ENCODE measurements around the gene LCN12. TPM values are rescaled to one million over a fixed set of nuclear protein-coding genes. Genes with fewer than 3 reads are reported as not detected.
A peak's percentile ranks its signal among the peaks of the same experiment; 100 is the strongest.

LCN12 gene
- total RNA-seq, 1 donor from 2014 or later = not detected

DNA sequence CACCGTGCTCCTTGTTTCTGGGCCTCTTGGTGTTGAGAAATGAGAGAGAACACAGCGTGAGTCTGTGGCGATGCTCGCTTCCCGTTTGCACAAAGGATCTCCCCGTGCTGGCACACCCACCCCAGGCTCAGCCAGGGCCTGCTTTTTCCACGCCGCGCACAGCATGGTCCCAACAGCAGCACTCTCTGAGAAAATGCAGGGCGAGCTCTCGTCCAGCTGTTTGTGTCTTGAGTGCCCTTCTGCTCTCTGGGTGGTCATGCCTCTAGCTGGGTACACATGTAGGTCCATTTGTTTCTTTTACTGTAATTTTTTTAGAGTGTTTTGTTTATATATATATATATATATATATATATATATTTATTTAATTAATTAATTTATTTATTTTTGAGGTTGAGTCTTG is 34.2 kb upstream of the LCN12 start:
- Histone ChIP-seq H3K4me1 (peaks cover 4 to 5% of the 10 kb centered on the region in 2 donors), H3K4me3 (no peak overlapping the region), H3K27me3 (no peaks in the 10 kb centered on the region), H3K36me3 (peaks cover 26 to 53% of the 10 kb centered on the region in 2 donors), H3K9me3 (no peaks in the 10 kb centered on the region), H3K27ac (no peak overlapping the region)
- intact Hi-C loops (cut with DNase I) = no loop called here
- TF ChIP-seq, protein P1, sequence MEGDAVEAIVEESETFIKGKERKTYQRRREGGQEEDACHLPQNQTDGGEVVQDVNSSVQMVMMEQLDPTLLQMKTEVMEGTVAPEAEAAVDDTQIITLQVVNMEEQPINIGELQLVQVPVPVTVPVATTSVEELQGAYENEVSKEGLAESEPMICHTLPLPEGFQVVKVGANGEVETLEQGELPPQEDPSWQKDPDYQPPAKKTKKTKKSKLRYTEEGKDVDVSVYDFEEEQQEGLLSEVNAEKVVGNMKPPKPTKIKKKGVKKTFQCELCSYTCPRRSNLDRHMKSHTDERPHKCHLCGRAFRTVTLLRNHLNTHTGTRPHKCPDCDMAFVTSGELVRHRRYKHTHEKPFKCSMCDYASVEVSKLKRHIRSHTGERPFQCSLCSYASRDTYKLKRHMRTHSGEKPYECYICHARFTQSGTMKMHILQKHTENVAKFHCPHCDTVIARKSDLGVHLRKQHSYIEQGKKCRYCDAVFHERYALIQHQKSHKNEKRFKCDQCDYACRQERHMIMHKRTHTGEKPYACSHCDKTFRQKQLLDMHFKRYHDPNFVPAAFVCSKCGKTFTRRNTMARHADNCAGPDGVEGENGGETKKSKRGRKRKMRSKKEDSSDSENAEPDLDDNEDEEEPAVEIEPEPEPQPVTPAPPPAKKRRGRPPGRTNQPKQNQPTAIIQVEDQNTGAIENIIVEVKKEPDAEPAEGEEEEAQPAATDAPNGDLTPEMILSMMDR (IDR thresholded peaks at IDR 0.05) = no peak
- DNase-seq (ENCODE audit: low spot score in 2 of 2) = no peak

DNA sequence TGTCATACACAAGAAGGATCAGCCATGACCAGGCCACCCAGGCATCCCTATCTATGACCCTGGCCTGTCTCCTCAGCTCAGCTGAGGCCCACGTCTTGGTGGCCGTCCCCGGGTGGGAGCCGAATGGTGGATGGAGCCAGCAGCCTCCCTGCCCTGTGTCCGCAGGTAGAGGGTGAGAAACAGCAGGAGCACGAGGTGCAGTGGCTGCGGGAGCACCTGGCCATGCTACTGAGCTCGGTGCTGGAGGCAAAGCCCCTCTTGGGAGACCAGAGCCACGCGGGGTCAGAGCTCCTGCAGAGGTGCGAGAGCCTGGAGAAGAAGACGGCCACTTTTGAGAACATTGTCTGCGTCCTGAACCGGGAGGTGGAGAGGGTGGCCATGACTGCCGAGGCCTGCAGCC is 32.0 kb upstream of the LCN12 start:
- Histone ChIP-seq H3K4me1 (peaks cover 4 to 5% of the 10 kb centered on the region in 2 donors), H3K9me3 (no peaks in the 10 kb centered on the region), H3K27ac (no peak overlapping the region), H3K4me3 (no peak overlapping the region), H3K36me3 (peaks cover 36 to 50% of the 10 kb centered on the region in 2 donors), H3K27me3 (no peaks in the 10 kb centered on the region)
- DNase-seq (ENCODE audit: low spot score in 2 of 2) = no peak
- intact Hi-C loops (cut with DNase I) = no loop called here
- TF ChIP-seq, protein P1 (IDR thresholded peaks at IDR 0.05) = no peak

DNA sequence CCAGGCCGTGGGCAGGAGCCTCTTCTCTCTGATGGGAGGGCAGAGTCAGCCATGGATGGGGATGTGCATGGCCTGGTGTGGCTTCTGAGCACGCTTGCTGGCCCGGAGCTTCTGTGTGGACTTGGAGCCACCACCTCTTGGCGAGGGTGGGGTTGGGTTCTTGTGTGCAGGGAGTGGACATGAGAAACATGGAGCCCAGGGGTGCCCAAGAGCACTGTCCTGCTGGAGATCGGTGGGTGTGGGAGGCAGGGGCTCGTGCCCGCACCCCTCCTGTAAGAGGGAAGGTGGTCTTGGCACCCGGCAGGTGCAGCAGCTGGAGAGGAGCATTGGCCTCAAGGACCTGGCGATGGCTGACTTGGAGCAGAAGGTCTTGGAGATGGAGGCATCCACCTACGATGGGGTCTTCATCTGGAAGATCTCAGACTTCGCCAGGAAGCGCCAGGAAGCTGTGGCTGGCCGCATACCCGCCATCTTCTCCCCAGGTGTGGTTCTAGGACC is 31.3 kb upstream of the LCN12 start:
- Histone ChIP-seq H3K36me3 (peaks cover 34 to 50% of the 10 kb centered on the region in 2 donors), H3K27ac (peak overlapping the region in 1 of 2 donors; percentile 58), H3K4me3 (no peak overlapping the region), H3K27me3 (no peaks in the 10 kb centered on the region), H3K9me3 (no peaks in the 10 kb centered on the region), H3K4me1 (peaks cover 4 to 5% of the 10 kb centered on the region in 2 donors)
- intact Hi-C loops (cut with DNase I) = no loop called here
- TF ChIP-seq, protein P1 (IDR thresholded peaks at IDR 0.05) = no peak
- no peak for DNase-seq (ENCODE audit: low spot score in 2 of 2)

GRCh38 chr9:136921307-136921706 is 30.8 kb upstream of the LCN12 start:
- no peak overlapping the region for H3K4me3 ChIP-seq
- no peaks in the 10 kb centered on the region for H3K9me3 ChIP-seq
- H3K36me3 ChIP-seq = peaks cover 40 to 48% of the 10 kb centered on the region in 2 donors
- peak overlapping the region; percentile 58 to 63 for H3K27ac ChIP-seq
- intact Hi-C loops (cut with DNase I) = no loop called here
- H3K27me3 ChIP-seq = no peaks in the 10 kb centered on the region
- TF ChIP-seq, protein P1 (IDR thresholded peaks at IDR 0.05) = no peak
- no peak for DNase-seq (ENCODE audit: low spot score in 2 of 2)
- peaks cover 4 to 5% of the 10 kb centered on the region in 2 donors for H3K4me1 ChIP-seq

DNA sequence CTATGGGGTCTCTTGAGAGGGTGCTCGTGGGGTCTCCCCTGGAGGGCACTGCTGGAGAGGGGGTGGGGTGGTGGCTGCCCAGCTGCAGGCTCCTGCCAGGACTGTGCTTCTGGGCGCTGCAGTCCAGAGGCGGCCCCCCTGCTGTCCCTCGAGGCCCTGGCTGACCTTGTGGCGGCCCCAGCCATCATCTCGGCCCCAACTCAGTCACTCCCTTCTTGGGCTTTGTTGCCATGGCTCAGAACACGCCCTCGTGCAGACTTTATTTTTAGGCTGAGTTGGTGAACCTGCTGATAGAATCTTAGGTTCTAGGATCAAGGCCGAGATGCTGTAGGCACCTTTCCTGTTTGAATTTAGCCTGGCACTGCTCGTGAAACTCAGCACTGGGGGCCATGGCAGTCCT is 30.4 kb upstream of the LCN12 start:
- Histone ChIP-seq H3K9me3 (no peaks in the 10 kb centered on the region), H3K4me1 (peaks cover 4 to 5% of the 10 kb centered on the region in 2 donors), H3K4me3 (no peak overlapping the region), H3K36me3 (peaks cover 40 to 45% of the 10 kb centered on the region in 2 donors), H3K27me3 (no peaks in the 10 kb centered on the region), H3K27ac (peak overlapping the region; percentile 58 to 63)
- intact Hi-C loops (cut with DNase I) = no loop called here
- DNase-seq (ENCODE audit: low spot score in 2 of 2) = no peak
- TF ChIP-seq, protein P1 (IDR thresholded peaks at IDR 0.05) = no peak

DNA sequence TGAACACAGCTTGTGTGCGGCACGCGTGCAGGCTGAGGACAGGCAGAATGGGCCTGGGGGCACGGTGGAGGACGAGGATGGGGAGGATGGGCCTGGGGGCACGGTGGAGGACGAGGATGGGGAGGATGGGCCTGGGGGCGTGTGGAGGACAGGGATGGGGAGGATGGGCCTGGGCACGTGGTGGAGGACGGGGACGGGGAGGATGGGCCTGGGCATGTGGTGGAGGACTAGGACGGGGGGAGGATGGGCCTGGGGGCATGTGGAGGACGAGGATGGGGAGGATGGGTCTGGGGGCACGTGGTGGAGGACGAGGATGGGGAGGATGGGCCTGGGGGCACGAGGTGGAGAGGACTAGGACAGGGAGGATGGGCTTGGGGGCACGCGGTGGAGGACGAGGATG is 29.5 kb upstream of the LCN12 start:
- Histone ChIP-seq H3K36me3 (peaks cover 36 to 37% of the 10 kb centered on the region in 2 donors), H3K4me1 (peaks cover 4 to 5% of the 10 kb centered on the region in 2 donors), H3K9me3 (no peaks in the 10 kb centered on the region), H3K27ac (peak overlapping the region; percentile 58 to 63), H3K27me3 (no peaks in the 10 kb centered on the region), H3K4me3 (no peak overlapping the region)
- intact Hi-C loops (cut with DNase I) = no loop called here
- TF ChIP-seq, protein P1 (IDR thresholded peaks at IDR 0.05) = no peak
- no peak for DNase-seq (ENCODE audit: low spot score in 2 of 2)

All from ascending aorta (tissue), 2 donors.